Choroid plexus epithelial cell (primary cell): Measurements from ENCODE around the gene TNFAIP8L3.
"Not testable (repeated sequence)": the region's sequence is repeated elsewhere in the genome, so short reads cannot be mapped to it uniquely, and the experiment has no call there.

Experiments used
- DNase-seq: peaks from one replicate; pipeline ENCODE4 v3.0.0-alpha.2; 2010; ENCODE audit warnings: low read depth
- H3K4me3 ChIP-seq: 2 replicates; pipeline ENCODE4 v1.5.1; 2011; ENCODE audit warnings: low read depth, mild to moderate bottlenecking, control low read depth, low read length, moderate library complexity
- CTCF ChIP-seq: conservative IDR thresholded peaks from 2 replicates; pipeline ENCODE4 v1.5.1; 2011; ENCODE audit warnings: low read depth, mild to moderate bottlenecking, control low read depth, inconsistent platforms, low read length, moderate library complexity

The TNFAIP8L3 gene

DNA sequence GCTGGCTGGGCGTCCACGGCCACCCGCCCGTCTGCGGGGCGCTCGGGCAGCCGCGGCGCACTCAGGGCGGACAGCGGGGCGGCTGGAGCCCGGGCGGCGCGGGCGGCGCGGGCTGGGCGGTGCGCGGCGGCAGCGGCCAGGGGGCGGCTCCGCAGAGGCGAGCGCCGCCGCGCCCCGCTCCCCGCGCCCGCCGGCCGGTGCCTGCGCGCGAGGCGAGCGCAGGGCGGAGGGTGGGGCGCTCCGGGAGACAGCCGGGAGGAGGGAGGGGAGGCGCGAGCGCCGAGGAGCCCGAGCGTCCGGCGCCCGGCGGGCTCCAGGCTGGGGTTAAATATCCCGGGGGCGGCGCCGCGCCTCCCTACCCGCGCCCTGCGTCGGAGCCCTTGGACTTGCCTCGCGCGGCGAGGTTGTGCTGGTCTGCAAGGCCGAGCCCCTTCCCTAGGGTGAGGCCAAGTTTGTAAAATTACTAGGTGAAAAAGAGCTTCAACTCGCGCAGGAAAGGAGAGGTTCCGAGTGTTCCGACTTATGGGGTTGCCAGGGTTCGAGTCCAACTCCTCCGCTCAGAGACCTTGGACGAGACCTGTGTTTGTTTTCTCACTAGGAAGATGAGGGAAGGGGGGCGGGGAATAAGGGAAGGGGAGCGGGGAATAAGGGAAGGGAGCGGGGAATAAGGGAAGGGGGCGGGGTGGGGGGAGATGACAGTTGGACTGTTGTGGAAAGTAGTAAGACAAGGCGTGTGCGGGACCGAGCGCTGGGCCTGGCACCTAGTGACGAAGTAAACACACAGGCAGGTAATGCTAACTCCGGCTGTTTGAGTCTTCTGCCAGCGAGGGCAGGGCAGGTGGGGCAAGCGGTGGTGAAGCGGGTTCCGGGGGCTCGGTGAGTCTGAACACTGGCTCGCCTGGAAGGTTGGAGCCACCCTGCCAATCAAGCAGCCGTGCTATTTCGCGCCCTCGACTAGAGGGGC lies at the start of gene TNFAIP8L3:
Gene TNFAIP8L3, minus strand, starts transcription at position 301 of the 964 bp plus-strand sequence. CDS start 311 bp downstream, outside the sequence.
- TF ChIP-seq CTCF: no peak
- no peak for DNase-seq
- peak within 1 kb of the TSS; percentile 71 for H3K4me3 ChIP-seq

DNA sequence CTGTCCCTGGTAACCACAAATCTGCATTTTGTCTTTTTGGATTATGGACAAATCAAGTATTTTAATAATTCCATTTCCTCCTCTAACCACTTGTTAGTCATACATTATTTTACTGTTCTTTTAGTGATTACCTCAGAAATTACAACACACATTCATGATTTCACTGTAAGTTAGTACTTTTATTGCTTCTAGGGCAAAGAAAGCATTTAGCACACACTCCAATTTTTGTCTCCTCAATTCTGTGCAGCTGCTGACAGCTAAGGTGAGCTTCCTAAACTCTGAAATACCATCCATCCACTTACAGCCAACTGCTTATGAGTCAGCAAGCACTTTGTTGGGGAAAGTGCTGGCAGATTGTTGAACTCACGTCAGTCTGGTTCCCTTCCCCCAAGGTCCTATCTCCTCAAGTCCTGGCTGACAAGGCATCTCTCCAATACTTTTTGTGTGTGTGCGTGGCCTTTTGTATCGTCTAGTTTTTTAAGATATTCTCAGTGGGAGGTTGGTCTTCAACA lies 49.4 kb upstream of the TNFAIP8L3 start:
- no peak for TF ChIP-seq CTCF
- no peak overlapping the region for H3K4me3 ChIP-seq
- peak; percentile 98 for DNase-seq

DNA sequence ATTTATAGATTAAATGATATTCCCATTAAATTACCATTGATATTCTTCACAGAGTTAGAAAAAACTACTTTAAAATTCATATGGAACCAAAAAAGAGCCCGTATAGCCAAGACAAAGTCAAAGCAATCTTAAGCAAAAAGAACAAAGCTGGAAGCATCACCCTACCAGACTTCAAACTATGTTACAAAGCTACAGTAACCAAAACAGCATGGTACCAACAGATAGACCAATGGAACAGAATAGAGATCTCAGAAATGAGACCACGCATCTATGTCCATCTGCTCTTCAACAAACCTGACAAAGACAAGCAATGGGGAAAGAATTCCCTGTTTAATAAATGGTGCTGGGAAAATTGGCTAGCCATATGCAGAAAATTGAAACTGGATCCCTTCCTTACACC lies 45.6 kb upstream of the TNFAIP8L3 start:
- not testable (repeated sequence) for H3K4me3 ChIP-seq, DNase-seq

- H3K4me3 ChIP-seq: no peak overlapping the region
- DNase-seq: no peak
- no peak for TF ChIP-seq CTCF
Observed at GRCh38 chr15:51139091-51139490, 44.4 kb upstream of the TNFAIP8L3 start.

GRCh38 chr15:51137880-51138430 lies 43.2 kb upstream of the TNFAIP8L3 start:
- no peak for TF ChIP-seq CTCF
- DNase-seq: no peak
- no peak overlapping the region for H3K4me3 ChIP-seq

DNA sequence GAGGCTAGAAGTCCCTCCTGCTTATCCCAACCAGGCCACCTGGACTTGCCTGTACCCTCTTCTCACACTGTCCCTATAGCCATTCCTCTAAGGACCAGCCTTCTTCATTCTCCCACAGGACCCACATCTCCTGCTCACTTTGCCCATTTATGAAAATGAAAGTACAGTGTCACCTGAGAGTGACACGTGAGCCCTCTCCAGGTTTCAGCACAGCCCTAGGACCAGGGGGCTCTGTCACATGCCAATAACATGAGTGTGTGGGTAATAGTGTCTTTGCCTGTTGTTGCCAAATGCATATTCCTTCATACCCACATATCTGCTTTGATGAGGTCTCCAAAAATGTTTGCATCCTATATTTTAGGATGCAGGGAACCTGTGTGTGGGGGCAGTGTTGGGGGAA lies 42.3 kb upstream of the TNFAIP8L3 start:
- no peak for DNase-seq
- TF ChIP-seq CTCF: no peak
- H3K4me3 ChIP-seq: no peak overlapping the region

DNA sequence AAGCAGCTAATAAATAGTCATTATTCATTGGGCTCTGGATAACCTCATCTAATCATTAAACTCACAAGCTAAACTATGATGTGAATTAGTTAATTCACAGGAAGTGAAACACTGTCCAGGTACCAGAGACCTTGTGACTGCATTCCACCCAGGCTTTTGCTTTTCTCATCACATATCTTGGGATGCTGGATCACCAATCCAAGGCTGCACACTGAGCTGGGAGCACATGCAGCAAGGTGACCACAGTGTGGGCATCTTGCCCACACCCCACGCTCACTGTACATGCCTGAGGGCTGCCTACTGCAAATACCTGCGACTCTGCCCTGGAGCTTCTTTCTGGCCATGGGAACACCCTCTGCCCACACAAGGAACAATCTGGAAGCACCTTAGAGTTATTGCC lies 40.6 kb upstream of the TNFAIP8L3 start:
- H3K4me3 ChIP-seq: no peak overlapping the region
- TF ChIP-seq CTCF: no peak
- no peak for DNase-seq
